ENCODE measurements around the gene LANCL2.
"Not testable (repeated sequence)": the region's sequence is repeated elsewhere in the genome, so short reads cannot be mapped to it uniquely, and the experiment has no call there.

The LANCL2 gene

DNA sequence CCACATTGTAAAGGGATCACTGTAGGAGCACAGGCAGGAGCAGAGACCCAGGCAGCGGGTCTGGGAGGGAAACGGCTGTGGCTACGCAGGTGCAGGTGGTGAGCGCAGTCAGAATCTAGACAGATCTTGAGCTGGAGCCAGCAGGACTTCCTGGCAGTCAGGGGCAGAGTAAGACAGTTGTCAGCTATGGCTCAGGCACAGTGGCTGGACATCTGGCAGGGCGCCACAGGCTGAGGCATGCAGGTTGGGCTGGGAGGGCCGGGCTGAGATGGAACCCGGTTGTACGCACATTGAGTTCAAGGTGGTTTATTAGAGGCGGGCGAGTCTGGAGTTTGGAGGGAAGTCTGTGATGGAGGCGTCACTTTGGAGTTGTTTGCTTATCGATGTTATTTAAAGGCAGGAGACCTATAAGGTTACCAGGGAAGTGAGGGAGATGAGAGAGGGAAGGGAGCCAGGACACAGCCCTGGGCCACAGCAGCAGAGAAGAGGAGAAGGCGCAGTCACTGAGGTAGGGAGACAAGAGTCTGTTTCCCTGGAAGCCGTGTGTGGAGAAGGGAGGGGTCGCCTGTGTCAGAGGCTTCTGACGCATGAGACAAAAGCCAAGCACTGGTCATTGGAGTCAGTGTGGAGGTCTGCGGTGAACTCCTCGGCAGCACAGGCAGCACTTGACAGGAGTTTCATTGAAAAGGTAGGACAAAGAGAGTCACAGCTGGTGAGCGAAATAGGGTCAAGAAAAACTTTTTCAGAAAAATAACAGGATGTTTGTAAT, 73.8 kb downstream of the LANCL2 start:
- DNase-seq = peak; percentile 90

DNA sequence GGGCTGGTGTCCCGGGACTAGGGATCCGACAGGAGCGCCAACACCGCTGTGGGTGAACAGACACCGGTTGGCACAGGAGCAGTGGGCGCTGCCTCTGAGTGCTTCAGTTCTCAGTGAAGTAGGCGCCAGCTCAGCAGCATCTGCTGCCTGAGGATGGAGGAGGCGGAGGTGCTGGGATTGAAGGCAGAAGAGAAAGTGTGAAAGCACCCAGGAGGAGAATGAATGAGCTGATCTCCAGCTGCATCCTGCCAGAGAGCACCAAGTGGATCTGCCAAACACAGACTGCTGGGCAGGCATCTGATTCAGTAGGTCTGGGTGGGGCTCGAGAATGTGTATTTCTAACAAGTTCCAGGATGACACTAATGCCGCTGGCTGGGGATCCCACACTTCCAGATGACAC, 74.5 kb downstream of the LANCL2 start:
- peak; percentile 41 for DNase-seq

DNA sequence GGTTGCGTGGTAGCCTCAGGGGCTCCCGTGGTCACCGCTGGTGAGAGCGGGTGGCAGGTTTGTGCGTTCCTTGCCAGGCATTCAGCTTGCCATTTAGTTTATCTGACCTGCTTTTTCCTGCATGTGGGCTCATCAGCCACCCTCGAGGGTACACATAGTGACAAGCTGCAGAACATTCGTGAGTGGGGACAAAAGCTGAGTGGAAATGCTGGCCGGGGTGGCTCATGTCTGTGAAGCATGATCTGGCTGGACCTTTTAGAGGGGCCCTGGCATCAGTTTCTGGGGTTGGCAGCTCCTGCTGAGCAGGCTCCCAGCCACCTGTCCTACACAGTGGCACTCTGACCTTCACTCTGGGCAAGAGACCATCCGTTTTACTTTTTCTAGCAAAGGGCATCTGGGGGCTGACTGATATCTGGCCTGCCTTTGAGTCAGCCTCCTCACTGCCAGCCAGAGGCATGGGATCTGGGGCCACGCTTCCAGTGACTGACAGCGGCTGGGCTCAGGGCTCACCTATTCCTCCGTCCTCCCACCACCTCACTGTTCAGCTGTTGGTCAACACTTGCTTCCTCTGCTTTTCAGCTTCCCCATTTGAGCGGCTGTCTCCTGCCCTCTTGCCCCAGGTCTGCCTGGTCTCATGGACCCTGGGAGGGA, 75.0 kb downstream of the LANCL2 start:
- DNase-seq = peak; percentile 18

- no peak for DNase-seq
Measured at GRCh38 chr7:55441002-55441401, 75.9 kb downstream of the LANCL2 start.

GRCh38 chr7:55441774-55442522, 76.8 kb downstream of the LANCL2 start:
- no peak for DNase-seq

DNA sequence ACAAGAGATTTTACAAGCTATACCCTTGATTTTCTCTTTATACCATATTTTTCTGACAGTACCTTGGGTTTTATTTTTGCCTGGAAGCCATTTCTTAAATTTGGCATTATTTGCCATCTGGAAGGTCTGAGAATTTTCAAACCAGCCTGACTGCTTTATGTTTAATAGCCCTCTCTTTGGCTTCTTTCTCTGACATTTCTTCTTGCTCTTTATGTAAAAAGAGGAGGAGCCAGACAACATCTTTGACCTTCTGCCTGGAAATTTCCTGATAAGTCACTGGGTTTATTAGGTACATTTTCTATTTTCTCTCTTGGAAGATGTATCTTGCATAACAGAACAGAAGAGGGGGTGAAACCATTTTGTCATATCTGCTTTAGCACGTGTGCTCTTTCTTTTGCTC, 79.6 kb downstream of the LANCL2 start:
- DNase-seq = no peak

GRCh38 chr7:55448526-55448925, 83.4 kb downstream of the LANCL2 start:
- DNase-seq = no peak

GRCh38 chr7:55449205-55449991, 84.3 kb downstream of the LANCL2 start:
- DNase-seq = no peak

DNA sequence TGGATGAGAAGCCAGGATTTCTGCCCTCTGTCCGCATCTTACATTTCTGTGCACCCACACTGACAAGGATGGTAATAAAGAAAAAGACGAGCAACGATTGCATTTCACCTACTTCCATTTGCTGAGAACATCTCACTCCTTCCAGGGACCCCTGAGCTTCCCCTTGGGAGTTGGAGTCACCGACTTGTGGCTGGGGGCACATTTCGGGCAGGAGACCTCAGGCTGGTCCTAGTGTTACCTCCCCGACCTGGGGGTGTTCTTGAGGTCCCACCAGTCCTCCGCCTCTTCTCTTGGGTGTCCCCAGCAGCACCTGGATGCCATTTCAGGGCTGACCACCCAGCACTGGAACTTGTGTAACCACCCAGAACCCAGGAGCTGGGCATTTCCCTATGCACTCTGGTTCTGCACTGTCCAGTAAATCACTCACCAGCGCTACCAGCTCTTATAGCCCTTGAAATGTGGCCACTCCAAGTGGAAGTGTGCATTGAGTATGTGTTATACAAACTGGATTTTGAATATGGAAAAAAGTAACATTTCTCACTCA, 84.9 kb downstream of the LANCL2 start:
- no peak for DNase-seq

- no peak for DNase-seq
Measured at GRCh38 chr7:55452971-55453370, 87.8 kb downstream of the LANCL2 start.

- no peak for DNase-seq
Measured at GRCh38 chr7:55457801-55458200, 92.7 kb downstream of the LANCL2 start.

GRCh38 chr7:55458351-55458750, 93.2 kb downstream of the LANCL2 start:
- DNase-seq = no peak

GRCh38 chr7:55463686-55464262, 98.6 kb downstream of the LANCL2 start:
- DNase-seq = no peak

- DNase-seq = no peak
Measured at GRCh38 chr7:55464422-55464821, 99.3 kb downstream of the LANCL2 start.

GRCh38 chr7:55465691-55466090, 100.6 kb downstream of the LANCL2 start:
- DNase-seq = no peak

DNA sequence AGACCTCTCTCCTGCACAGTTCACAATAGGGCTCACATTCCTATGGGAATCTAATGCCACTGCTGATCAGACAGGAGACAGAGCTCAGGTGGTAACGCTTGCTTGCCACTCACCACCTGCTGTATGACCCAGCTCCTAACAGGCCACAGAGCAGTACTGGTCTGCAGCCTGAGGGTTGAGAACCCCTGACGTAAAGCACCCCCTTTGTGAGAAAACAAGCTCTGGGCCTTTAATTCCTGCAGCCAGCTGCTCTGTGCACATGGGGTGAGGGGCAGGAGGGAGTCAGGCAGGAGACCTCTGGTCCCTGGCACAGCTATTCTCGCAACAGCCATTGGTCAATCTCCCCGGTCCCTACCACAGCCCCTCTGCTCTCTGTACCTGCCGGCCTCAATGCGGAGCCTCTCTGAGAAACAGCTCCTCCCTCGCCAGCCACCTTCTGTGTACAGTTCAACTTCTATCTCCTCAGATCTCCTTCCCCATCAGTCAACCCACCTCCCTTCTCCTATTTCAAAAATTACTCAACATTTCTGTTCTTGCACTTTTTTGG, 102.0 kb downstream of the LANCL2 start:
- no peak for DNase-seq

DNA sequence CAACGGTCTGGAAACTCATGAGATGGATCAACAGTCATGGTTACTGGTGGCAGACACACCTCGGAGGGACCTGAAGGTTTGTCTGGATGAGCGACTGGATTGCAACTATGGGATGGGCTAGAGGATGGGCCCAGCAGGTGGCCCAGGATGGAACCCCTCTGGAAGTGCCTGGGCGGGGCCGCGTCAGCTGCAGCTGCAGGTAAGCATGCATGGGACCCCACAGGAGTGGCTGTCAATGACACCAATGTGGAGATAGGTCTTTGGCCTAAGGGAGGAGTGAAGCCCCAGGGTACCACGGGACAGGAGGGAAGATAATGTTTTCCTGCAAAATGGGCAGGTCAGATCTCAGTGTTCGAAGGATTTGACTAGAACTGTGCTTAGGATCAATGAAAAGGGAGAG, 103.4 kb downstream of the LANCL2 start:
- DNase-seq = no peak

- DNase-seq = no peak
Measured at GRCh38 chr7:55469271-55469681, 104.1 kb downstream of the LANCL2 start.

GRCh38 chr7:55469721-55470120, 104.6 kb downstream of the LANCL2 start:
- DNase-seq = no peak

DNA sequence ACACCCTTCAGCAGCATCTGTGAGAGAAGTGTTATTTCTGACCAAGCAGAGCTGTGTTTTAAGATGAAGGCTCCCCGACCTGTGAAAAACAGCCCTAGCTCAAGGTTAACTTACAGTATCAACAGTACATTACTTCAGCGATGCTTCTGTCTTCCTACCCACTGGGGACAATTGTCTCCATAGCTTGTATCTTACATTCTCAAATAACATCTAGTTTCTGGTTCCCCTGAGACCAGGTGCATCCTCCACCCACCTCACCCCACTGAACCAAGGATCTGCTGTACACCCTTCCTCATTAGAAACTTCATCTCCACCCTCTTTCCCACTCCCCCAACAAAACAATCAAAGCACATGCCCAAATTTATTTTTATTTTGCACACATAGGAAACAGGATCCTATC, 105.1 kb downstream of the LANCL2 start:
- no peak for DNase-seq

DNA sequence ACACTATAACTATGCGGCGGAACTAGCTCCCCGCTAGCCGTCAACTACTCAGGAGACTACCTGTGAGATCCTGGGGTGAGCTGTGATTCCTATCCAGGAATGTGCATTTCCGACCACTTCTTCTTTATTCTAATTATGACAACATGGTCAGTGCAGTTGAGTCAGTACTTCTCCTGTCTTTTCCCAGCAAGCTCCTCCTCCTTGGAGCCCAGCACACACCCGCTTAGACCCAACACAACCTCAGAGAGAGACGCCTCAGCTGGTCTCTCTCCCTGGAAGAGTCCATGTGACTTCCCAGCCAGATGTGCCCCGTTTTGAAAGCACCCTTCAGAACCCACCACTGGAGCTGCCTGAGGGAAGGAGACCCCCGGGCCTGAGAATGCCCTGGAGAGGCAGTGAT, 106.5 kb downstream of the LANCL2 start:
- DNase-seq = not testable (repeated sequence)

GRCh38 chr7:55472406-55472805, 107.3 kb downstream of the LANCL2 start:
- DNase-seq = not testable (repeated sequence)

Measured in SHP77 treated with DMSO at 0.1 percent for 48 hours (cell line).